GM21390 (cell line): ENCODE results near the gene MYOG.

Experiments used
- ATAC-seq: cut with Tn5 transposase; IDR thresholded peaks from one replicate; pipeline ENCODE4 v1.9.1; 2021; ENCODE audit not compliant: unreplicated experiment

MYOG gene

GRCh38 chr1:203117611-203118575 lies 32.1 kb upstream of the MYOG start:
- no peak for ATAC-seq

- ATAC-seq = no peak
Observed at GRCh38 chr1:203116091-203116820, 30.4 kb upstream of the MYOG start.

- no peak for ATAC-seq
Observed at GRCh38 chr1:203114202-203114601, 28.4 kb upstream of the MYOG start.

GRCh38 chr1:203113308-203113707 lies 27.5 kb upstream of the MYOG start:
- no peak for ATAC-seq

GRCh38 chr1:203112475-203112874 lies 26.7 kb upstream of the MYOG start:
- no peak for ATAC-seq

GRCh38 chr1:203104789-203105390 lies 19.1 kb upstream of the MYOG start:
- no peak for ATAC-seq

GRCh38 chr1:203103829-203104495 lies 18.1 kb upstream of the MYOG start:
- no peak for ATAC-seq

- ATAC-seq = no peak
Observed at GRCh38 chr1:203103216-203103615, 17.4 kb upstream of the MYOG start.

GRCh38 chr1:203101813-203102634 lies 16.2 kb upstream of the MYOG start:
- no peak for ATAC-seq

- ATAC-seq = no peak
Observed at GRCh38 chr1:203100516-203100869, 14.7 kb upstream of the MYOG start.

GRCh38 chr1:203099805-203100515 lies 14.1 kb upstream of the MYOG start:
- ATAC-seq = no peak

- ATAC-seq = no peak
Observed at GRCh38 chr1:203098914-203099520, 13.2 kb upstream of the MYOG start.

- no peak for ATAC-seq
Observed at GRCh38 chr1:203098445-203098844, 12.6 kb upstream of the MYOG start.

GRCh38 chr1:203097001-203097400 lies 11.2 kb upstream of the MYOG start:
- ATAC-seq = no peak

- ATAC-seq = no peak
Observed at GRCh38 chr1:203096566-203096965, 10.8 kb upstream of the MYOG start.

GRCh38 chr1:203095061-203095690 lies 9.4 kb upstream of the MYOG start:
- no peak for ATAC-seq

- ATAC-seq = no peak
Observed at GRCh38 chr1:203093754-203094410, 8.1 kb upstream of the MYOG start.

- ATAC-seq = no peak
Observed at GRCh38 chr1:203091761-203092330, 6.0 kb upstream of the MYOG start.
